NCI-H2196 (cell line): ENCODE data around the gene PGLYRP3.
"Not testable (repeated sequence)": the region's sequence is repeated elsewhere in the genome, so short reads cannot be mapped to it uniquely, and the experiment has no call there.

ENCODE experiments used
- DNase-seq: peaks from one replicate; lab custom pipeline; 2025; ENCODE audit not compliant: unreplicated experiment; lab: John Stamatoyannopoulos, UW

PGLYRP3 gene

DNA sequence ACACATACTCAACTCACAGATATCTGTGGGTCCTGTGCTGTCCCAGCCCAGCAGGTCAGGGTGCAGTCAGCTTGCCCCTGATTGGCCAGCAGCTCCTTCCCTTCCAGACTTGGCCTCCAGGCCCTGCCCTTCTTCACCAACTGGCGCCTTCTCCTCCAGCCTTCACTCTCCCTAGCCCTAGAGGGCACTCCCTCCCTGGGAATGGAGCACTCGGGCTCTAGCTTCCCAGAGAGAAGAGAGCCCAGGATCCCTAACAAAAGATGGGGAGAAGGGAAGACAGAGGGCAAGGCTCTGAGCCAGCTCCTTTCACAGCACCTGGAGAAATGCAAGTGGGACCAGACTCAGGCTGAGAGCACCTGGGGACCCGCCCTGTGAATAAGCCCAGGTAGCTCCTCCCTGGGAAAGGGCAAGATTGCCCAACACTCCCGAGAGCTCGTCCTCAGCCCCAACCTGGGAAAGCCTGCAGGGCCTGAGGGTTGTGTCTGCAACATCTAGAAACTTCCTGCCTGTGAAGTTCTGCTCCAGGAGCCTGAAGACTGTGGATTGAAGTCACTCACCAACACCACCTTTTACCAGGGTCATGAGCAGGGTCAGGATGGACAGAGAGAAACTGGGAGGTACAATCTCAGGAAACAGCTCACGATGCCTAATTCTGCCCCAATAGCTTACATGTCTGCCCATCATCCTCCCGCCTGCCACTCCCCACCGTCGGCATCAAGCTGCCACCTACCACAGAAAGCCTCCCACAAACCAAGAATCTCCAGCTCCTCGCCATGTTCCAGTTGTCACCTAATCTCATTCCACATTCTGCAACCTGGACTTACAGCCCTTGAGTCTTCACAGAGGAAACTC, 36.0 kb upstream of the PGLYRP3 start, which contains the start of gene PGLYRP4:
PGLYRP4 (minus strand) TSS at position 331 of the 852 bp plus-strand sequence. CDS start 909 bp downstream, outside the sequence.
- DNase-seq, result no peak

DNA sequence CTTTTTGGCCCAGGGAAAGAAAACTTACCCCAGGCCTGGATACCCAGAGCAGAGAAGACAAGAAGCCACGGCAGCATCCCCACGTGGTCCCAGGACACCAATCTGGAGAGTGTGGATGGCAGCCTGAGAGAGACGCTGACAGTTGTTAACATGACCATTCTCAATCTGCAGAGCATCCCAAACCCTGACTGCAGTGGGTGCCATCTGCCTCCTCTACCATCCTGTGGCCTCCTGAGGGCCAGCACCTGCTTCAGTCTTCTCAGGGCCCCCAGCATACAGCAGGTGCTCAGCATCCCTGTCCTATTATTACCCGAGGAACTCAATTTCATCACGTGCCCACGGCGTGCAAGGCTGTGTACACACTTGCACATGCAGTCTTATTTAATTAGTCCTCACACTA, 35.1 kb upstream of the PGLYRP3 start:
- DNase-seq, result no peak

DNA sequence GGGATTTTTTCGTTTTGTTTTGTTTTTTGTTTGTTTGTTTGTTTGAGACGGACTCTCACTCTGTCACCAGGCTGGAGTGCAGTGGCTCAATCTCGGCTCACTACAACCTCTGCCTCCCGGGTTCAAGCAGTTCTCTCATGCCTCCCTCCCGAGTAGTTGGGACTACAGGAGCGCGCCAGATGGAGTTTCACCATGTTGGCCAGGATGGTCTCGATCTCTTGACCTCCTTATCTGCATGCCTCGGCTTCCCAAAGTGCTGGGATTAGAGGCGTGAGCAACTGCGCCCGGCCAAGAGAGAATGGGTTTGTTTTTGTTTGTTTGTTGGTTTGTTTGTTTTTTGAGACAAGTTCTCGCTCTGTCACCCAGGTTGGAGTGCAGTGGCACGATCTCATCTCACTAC, 34.3 kb upstream of the PGLYRP3 start:
- not testable (repeated sequence) for DNase-seq

DNA sequence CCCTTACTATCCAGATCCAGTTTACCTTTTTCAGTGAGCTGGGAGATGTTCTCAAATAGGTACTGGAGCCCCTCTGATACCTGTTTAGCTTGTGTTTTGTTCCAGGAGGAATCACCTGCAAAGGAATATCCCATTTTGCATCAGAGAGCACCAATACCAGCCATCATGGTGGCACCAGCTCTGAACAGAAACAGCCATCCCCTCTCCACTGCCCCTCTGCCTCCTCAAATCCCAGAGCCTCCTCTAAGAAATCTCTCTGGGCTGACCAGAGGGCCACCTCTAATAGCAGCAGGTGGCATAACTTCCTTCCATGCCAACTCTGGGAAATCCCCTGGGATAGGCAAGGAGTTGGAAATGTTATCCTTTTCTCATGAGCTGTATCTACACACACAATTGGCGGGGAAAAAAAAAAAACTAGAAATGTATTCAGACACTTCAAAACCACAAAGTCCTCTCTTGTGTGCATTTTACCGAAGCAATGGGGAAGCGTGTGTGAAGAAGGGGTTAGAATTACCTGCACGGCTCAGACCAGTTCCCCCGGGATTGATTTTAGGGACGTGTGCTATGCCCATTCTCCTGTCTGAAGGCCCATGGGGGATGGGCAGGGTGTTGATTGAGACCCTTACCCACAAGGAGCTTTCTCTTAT, 33.4 kb upstream of the PGLYRP3 start:
- peak; percentile 81 for DNase-seq

DNA sequence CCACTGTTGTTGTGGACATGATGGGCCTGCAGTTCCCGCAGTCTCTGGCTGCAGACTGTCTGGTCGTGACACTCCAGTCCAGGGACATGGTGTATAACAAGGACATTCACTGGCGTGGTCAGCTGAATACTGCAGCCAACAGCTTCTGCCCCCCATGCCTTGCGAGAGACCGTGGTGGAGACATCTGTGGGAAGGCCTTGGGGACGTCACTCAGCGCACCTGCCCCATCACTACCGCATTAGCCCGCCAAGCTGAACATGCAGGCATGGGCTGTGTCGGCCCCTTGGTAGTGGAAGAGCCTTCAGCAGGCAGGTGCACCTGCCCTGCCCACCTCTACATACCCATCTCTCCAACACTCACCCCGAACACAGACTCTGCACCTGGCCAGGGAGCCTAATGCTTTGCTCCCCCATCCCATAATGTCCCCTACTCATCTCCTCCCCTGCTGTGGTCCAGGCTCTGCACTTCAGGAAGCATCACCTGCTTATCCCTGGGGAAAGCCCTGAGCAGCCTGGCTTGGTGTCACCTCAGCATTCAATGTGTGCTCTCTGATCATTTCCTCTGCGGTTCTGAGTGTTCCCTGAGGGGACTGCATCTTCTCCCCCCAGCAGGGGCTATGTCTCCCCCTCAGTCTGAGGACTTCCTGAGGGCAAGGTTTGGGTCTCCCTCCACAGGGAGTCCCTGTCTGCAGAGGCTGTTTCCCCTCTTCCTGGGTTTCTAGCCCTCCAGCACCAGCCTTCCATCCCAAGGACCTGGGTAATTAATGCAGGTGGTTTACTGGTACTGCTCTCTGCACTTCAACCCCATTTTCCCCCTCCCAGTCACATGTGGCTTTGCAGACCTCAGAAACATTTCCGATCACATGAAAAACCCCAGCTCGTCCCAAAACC, 32.7 kb upstream of the PGLYRP3 start:
- no peak for DNase-seq

DNA sequence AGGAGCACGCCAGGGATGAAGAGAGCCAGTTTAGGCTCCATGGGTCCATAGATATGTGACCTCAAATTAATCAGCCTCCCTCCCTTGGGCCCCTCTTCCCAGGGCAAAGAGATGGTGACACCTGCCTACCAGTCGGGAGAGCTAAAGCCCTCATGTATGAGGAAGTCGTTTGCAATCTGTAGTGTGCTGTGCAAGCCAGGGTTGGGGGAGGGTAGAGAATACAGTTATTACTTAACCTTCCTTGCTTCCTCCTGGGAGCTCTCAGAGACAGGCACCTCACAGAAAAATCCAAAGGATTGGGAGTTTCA, 31.9 kb upstream of the PGLYRP3 start:
- DNase-seq, result peak; percentile 51

DNA sequence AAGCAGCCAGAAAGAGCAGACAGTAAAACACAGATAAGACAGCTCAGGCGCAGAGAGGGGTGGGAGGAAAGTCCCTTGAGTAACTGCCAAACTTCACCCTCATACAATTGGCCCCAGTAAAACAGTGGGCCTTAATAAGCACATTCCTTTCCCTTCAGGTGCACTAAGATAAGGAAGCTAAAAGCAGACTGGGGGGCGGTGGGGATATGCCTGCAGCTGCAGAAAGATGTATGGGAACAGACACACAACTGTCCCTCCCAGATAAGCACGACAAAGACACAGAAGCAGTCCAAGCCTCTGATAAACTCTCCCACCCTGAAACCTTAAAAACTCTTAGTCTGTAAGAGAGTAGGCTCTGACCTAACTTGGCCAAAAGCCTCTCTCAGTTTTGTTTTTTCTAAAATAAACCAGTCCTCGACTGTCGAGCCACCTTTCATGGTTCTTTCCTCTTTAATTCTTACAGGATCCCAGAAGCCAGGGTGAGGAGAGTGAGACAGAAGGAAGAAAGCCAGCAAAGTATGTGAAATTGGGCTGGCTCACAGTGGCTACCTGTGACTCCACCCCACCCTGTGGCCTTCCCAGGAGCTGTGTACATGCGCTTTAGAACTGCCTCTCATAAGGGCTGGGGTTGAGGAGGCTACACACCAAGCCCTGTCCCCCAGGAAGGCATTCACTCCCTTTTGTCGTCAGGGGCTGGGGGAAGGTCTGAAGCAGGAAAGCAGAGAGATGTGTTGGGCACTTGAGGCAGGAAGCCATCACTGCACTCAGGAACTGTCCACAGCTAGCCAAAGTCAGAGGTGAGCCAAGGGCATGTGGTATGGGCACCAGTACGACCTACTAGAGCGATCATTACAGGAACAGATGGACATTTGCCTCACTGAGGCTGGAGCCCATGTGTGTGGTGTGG, 31.3 kb upstream of the PGLYRP3 start:
- DNase-seq, result no peak

DNA sequence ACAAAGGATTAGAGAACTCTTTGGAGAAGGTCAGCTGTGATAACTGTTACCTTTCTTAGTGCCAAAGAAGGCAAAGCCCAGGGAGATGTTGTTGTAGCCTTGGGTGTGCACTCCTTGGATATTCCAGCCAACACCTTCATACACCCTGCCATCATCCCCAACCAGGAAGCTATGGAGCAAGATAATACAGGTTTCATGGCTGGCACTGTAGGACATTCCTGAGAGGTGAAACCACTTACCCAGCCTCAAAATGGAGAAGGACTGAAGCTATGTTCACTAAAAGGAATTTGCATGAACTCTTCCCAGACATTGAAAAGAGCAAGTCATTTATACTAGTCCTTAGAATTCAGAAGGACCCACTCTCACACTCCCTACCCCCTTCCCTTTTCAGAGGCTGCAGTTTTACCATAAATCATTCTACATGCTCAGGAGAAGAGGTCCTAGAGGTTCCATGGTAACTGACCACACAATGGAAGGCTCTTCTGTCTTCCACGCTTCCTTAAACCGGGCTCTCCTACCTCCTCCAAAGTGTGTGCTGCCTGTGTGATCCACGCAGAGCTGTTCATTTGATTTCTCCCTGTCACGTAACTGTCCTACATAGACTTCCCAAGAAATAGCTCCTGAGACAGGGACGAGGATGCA, 30.4 kb upstream of the PGLYRP3 start:
- no peak for DNase-seq

DNA sequence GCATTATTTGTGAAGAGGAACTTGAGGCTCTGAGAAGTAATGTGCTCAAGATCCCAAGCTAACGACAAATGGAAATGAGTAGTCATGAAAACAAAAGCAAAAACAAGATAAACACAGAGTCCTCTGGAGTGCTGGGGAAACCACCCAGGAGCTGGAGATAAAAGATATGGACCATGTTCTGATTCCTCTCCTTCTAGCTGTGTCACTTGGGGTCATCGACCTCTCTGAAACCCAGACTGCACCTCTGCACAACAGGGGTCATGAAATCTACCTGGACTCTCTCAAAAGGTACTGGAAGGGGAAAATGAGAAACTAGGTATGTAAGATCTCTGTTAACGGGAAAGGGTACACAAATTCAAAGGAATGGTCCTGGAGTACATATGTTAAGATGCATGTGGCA, 29.4 kb upstream of the PGLYRP3 start:
- DNase-seq, result no peak

DNA sequence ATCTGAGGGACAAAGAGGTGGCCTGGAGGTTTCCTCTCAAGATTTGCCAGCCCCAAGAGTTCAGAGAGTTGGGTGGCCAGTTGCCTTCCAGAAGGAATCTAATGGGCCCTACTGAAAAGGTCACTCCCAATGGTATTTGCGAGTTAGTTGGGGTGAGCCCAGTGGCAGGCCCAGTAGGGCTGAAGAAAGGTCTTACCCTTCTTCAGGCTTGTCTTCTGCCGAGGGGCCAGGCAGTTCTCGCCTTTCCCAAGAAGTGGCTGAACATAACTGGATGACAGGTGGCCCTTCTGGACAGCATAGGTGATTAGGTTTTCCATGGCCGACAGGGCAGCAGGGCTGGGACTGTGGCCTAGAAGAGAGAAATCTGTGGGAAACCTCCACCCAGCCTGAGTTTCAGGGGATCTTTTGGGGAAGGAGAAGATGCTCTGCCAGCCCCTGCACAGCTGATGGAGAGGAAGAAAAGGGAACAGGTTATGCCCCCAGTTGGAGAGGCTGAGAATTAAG, 28.7 kb upstream of the PGLYRP3 start:
- DNase-seq, result no peak

DNA sequence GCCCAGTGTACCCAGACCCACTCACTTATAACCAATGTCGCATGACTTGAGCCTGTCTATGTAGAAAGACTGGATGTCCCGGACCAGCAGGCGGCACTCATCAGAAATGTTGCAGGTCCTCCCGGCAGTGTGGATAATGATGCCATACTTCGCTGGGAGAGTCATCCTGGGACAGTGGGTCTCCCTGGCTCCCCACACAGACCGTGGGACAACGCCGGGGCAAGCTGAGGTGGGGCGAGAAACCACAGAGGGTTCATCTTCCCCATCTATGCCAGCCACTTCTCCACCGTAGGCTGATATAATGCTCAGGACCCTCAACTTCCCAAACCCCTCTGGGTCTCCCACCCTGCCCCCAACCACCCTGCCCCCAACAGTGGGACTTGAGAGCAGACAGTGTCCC, 27.6 kb upstream of the PGLYRP3 start:
- no peak for DNase-seq

DNA sequence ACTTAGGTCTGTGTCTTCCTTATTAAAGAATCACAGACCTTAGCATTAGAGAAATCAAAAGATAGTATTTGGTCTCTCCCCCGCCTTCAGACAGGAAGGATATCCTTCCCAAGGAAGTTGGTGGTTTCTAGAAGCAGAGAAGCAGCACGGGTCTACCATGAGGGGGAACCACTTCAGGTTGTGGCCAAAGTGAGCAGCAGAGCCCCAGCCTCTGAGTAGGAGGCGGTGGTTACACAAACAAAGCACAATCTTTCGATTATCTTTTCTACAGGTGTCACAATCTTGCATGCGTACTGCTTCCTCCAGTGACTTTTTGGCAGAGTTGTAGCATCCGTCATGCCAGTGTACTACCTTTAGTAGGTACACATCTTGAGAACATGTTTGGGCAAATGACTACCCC, 27.1 kb upstream of the PGLYRP3 start:
- no peak for DNase-seq

DNA sequence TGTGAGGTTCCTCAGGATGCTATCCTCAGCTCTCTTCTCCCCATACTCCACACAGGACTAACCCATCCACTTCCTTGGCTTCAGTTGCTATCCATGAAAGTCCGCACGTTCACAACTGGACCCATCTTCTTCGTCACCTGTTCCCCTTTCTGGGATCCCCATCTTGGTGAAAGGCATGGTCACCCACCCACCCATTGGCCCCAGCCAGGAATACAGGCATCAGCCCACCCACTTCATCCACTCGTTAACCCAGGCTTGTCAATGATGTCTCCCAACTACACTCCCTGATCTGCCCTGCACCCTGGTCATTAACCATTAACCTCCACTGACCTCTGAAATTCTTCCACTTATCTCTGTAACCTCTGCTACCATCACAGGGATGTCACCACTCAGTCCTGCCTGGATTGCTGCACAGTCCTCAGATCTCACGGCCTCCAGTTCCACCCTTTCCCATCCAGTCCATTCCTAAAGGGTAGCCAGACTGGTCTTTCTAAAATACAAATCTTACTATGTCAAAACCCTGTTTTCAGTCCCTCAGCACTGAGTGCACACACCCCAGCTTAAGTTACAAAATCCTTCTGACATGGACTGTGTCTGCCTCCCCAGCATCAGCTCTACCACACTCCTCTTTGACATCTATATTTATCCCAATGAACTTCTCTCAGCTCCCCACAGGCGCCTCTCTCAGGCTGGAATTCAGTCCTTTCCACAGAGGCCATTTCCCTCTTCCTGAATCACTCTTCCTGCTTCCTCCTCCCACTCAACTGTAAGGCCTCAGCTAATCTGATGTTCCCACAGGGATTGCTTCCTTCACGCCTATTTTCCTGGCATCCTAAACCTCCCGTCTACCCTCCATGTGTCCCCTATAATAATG, 25.5 kb upstream of the PGLYRP3 start:
- no peak for DNase-seq

DNA sequence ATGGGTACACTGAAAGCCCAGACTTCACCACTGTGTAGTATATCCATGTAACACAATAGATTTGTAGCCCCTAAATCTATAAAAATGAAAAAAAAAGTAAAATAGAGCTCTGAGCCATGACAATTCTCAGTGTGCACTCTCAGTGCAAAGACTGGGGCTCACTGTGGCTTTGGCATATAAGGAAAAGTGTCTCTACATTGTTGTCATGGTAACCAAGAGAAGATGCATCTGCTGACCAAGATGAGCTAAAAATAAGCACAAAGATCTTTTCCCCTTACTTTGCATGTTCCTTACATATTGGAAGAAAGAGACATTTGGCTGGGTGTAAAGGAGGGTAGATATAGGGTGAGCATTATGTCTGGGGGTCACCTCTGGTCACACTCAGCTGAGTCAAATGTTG, 23.9 kb upstream of the PGLYRP3 start:
- no peak for DNase-seq

DNA sequence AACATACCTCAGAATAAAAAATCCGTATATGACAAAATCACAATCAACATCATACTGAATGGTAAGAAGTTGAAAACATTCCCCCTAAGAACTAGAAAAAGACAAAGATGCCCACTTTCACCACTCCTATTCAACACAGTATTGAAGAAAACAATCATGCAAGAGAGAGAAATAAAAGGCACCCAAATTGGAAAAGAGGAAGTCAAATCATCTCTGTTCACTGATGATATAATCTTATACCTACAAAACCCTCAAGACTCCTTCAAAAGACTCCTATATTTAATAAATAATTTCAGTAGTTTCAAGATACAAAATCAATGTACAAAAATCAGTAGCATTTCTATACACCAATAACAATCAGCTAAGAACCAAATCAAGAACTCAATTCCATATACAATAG, 21.1 kb upstream of the PGLYRP3 start:
- no peak for DNase-seq

DNA sequence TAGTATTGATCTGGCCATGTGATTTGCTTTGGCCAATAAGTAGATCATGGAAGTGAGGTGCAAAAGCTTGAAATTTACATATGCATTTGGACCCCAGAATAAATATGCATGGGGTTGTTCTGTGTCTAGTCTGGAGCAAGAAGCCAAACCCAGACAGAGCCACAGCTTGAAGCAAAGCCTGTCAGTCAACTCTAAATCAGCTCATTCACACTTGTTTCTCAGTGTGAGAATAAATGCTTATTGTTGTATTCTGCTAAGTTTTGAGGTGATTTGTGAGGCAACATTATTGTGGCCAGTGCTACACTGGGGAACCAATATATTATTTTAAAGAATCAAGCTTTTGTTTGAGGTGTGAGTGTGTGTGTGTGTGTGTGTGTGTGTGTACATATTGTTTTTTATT, 12.2 kb upstream of the PGLYRP3 start:
- DNase-seq, result no peak

DNA sequence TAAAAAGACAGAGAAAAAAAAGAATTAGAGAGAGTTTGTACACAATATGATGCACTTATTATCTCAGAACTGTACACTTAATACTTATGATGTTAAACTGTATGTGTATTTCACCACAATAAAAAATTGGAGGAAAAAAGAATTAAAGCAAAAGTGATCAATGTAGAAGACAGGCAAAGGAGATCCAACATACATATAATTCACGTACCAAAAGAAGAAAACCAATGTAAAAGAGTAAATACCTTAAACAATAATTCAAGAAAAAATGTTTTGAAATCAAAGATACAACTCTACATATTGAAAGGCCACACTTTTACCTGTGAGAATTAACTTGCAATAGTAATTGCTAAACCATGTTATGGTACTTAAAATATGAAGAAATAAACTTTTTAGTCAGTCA, 9.8 kb upstream of the PGLYRP3 start:
- no peak for DNase-seq

DNA sequence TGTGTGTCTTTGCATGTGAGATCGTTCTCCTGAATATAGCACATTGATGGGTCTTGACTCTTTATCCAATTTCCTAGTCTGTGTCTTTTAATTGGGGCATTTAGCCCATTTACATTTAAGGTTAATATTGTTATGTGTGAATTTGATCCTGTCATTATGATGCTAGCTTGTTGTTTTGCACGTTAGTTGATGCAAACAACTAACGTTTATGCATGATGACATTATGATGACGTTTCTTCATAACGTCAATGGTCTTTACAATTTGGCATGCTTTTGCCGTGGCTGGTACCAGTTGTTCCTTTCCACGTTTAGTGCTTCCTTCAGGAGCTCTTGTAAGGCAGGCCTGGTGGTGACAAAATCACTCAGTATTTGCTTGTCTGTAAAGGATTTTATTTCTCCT, 5.4 kb upstream of the PGLYRP3 start:
- DNase-seq, result not testable (repeated sequence)

DNA sequence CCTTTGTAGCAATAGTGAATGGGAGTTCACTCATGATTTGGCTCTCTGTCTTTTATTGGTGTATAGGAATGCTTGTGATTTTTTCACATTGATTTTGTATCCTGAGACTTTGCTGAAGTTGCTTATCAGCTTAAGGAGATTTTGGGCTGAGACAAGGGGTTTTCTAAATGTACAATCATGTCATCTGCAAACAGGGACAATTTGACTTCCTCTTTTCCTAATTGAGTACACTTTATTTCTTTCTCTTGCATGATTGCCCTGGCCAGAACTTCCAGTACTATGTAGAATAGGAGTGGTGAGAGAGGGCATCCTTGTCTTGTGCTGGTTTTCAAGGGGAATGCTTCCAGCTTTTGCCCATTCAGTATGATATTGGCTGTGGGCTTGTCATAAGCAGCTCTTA, 3.3 kb upstream of the PGLYRP3 start:
- DNase-seq, result not testable (repeated sequence)
